ENCODE data around the gene C17orf50.

GRCh38 chr17:35760587-35760986 lies at the start of gene C17orf50:
- TF ChIP-seq, protein P1, sequence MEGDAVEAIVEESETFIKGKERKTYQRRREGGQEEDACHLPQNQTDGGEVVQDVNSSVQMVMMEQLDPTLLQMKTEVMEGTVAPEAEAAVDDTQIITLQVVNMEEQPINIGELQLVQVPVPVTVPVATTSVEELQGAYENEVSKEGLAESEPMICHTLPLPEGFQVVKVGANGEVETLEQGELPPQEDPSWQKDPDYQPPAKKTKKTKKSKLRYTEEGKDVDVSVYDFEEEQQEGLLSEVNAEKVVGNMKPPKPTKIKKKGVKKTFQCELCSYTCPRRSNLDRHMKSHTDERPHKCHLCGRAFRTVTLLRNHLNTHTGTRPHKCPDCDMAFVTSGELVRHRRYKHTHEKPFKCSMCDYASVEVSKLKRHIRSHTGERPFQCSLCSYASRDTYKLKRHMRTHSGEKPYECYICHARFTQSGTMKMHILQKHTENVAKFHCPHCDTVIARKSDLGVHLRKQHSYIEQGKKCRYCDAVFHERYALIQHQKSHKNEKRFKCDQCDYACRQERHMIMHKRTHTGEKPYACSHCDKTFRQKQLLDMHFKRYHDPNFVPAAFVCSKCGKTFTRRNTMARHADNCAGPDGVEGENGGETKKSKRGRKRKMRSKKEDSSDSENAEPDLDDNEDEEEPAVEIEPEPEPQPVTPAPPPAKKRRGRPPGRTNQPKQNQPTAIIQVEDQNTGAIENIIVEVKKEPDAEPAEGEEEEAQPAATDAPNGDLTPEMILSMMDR (conservative IDR thresholded peaks at IDR 0.05), result no peak
- TF ChIP-seq EZH2 (IDR thresholded peaks at IDR 0.05; ENCODE audit: low read depth), result no peak
